GM12878 (cell line): Measurements from ENCODE around the gene TACR1. TPM values are rescaled to one million over a fixed set of nuclear protein-coding genes. Genes with fewer than 3 reads are reported as not detected.

ENCODE experiments used
- ATAC-seq: fragments of 200-7000 bp; cut with Tn5 transposase; 3 replicates; pipeline ENCODE4 v1.9.1; 2020; ENCODE audit warnings: mild to moderate bottlenecking, moderate library complexity
- BruUV-seq: library from RNA; stranded (reverse); fragments of 400-500 nt; replicated peaks from 2 replicates; lab custom pipeline; 2021; lab: Mats Ljungman, UMichigan
- CTCF ChIA-PET: fragments of 300-600 bp; sonication (Branson Sonifier 250); formaldehyde crosslinking; extraction: SDS; loops from one replicate; lab custom pipeline; 2021; ENCODE audit warnings: inconsistent platforms; lab: Yijun Ruan, JAX
- POLR2A ChIA-PET: fragments of 350-600 bp; formaldehyde crosslinking; extraction: SDS; loops from one replicate; lab custom pipeline; 2021; ENCODE audit warnings: inconsistent platforms; lab: Charles Lee
- RAD21 ChIA-PET: fragments of 300-600 bp; sonication (Branson Sonifier 250); formaldehyde crosslinking; loops from one replicate; lab custom pipeline; 2023; ENCODE audit warnings: antibody characterized with exemption; ENCODE audit not compliant: unreplicated experiment; lab: Charles Lee
- SMC1A ChIA-PET: fragments of 300-600 bp; sonication (Branson Sonifier 250); formaldehyde crosslinking; loops from one replicate; lab custom pipeline; 2023; ENCODE audit not compliant: unreplicated experiment, uncharacterized antibody; lab: Charles Lee
- DNase-seq: peaks from one replicate; pipeline ENCODE4 v3.0.0-alpha.2; 2011; ENCODE audit warnings: low read depth, low spot score
- FAIRE-seq: peaks from 3 replicates; lab custom pipeline; 2011; peaks lifted over from hg19 to GRCh38; lab: Jason Lieb, UNC
- H2AFZ ChIP-seq: 2 replicates; pipeline ENCODE4 v1.6.0; 2011; ENCODE audit warnings: low read depth, low read length, control low read depth; ENCODE audit not compliant: control insufficient read depth
- H3K27ac ChIP-seq: 2 replicates; pipeline ENCODE4 v1.5.1; 2011; ENCODE audit warnings: control low read depth; ENCODE audit not compliant: control insufficient read depth, insufficient read depth
- H3K27me3 ChIP-seq, 2 experiments: replicated peaks in 1 of 2; 2 replicates each; pipeline versions ENCODE4 v1.6.0 to v1.6.1; 2011; ENCODE audit warnings: low read length in 1 of 2; ENCODE audit not compliant: control insufficient read depth in 2 of 2, insufficient read depth in 2 of 2
- H3K36me3 ChIP-seq, 2 experiments: 2 replicates each; pipeline ENCODE4 v1.5.1; 2011; ENCODE audit warnings: low read length in 1 of 2; ENCODE audit not compliant: control insufficient read depth in 2 of 2, insufficient read depth in 2 of 2
- H3K4me1 ChIP-seq: 2 replicates; pipeline ENCODE4 v1.6.1; 2011; ENCODE audit warnings: mild to moderate bottlenecking, low read length, moderate library complexity, mixed read lengths; ENCODE audit not compliant: control insufficient read depth, insufficient read depth
- H3K4me2 ChIP-seq: 2 replicates; pipeline ENCODE4 v1.6.0; 2011; ENCODE audit warnings: control low read depth; ENCODE audit not compliant: control insufficient read depth, insufficient read depth
- H3K4me3 ChIP-seq: fragments of 200-600 bp; sonication (generic); 2 replicates; pipeline ENCODE4 v1.5.1; 2016
- H3K79me2 ChIP-seq: 2 replicates; pipeline ENCODE4 v1.6.0; 2011; ENCODE audit warnings: low read length; ENCODE audit not compliant: control insufficient read depth, insufficient read depth
- H3K9ac ChIP-seq: 2 replicates; pipeline ENCODE4 v1.8.0; 2011; ENCODE audit warnings: low read length, control low read depth, mixed read lengths; ENCODE audit not compliant: control insufficient read depth, insufficient read depth
- H3K9me3 ChIP-seq: replicated peaks from 3 replicates; pipeline ENCODE4 v1.5.1; 2011; ENCODE audit warnings: mild to moderate bottlenecking, low read length; ENCODE audit not compliant: control insufficient read depth, insufficient read depth
- H4K20me1 ChIP-seq: 2 replicates; pipeline ENCODE4 v1.6.0; 2011; ENCODE audit not compliant: control insufficient read depth, insufficient read depth
- DPF2 ChIP-seq: fragments of 450-650 bp; IDR thresholded peaks from 2 replicates; pipeline ENCODE4 v1.6.1; 2017; ENCODE audit warnings: mild to moderate bottlenecking
- FOXM1 ChIP-seq: IDR thresholded peaks from 2 replicates; pipeline ENCODE4 v1.6.1; 2012; ENCODE audit warnings: low read depth, mild to moderate bottlenecking, inconsistent platforms, low read length, moderate library complexity
- RAD51 ChIP-seq: fragments of 450-650 bp; IDR thresholded peaks from 2 replicates; pipeline ENCODE4 v1.6.1; 2016; ENCODE audit warnings: moderate library complexity, mild to moderate bottlenecking, inconsistent platforms
- SIN3A ChIP-seq: IDR thresholded peaks from 2 replicates; pipeline ENCODE4 v1.6.1; 2012; ENCODE audit warnings: low read depth, low read length, improper control_type of control experiment
- SIX5 ChIP-seq: IDR thresholded peaks from 2 replicates; pipeline ENCODE4 v1.6.1; 2011; ENCODE audit warnings: mild to moderate bottlenecking, low read depth, low read length, moderate library complexity; ENCODE audit not compliant: severe bottlenecking
- SRF ChIP-seq, 2 experiments: IDR thresholded peaks; 2 replicates each; pipeline ENCODE4 v1.6.1; 2011; ENCODE audit warnings: low read depth in 2 of 2, low read length in 2 of 2, mild to moderate bottlenecking in 1 of 2, moderate library complexity in 1 of 2
- WGBS: methylation state at CpG from one replicate; pipeline ENCODE4 v1.1.6; 2016; ENCODE audit warnings: low lambda C conversion rate; ENCODE audit not compliant: insufficient replicate concordance, insufficient coverage; ENCODE audit errors: missing lambda C conversion rate; 5-methylcytosine and 5-hydroxymethylcytosine counted together
- in situ Hi-C: fragments of 300-500 bp; cut with MboI; formaldehyde crosslinking; loops from 9 replicates; pipeline ENCODE4 v1.14.3; 2018; ENCODE audit warnings: mixed read lengths
- intact Hi-C: fragments of 100-400 bp; cut with micrococcal nuclease; formaldehyde crosslinking; loops from one replicate; pipeline ENCODE4 v1.14.2; 2022; ENCODE audit not compliant: unreplicated experiment
- polyA plus RNA-seq, 11 experiments: library from polyadenylated mRNA; depleted of rRNA in 4 of 11; unstranded in 6 of 11; stranded (reverse) in 5 of 11; fragments of >200 nt; fragmentation: Nextera tagmentation in 4 of 11; fragmentation: Illumina TruSeq in 1 of 11; extraction: Ambion mirVana in 4 of 11; extraction: Trizol in 1 of 11; gene quantifications; 1 replicate in 1 of 11; 2 replicates in 10 of 11; pipeline versions ENCODE4 v1.2.1 to v1.2.3, GENCODE V29; 2011 to 2016; ENCODE audit warnings: inconsistent platforms in 2 of 11, missing spikeins in 2 of 11, low read depth in 1 of 11
- total RNA-seq, 4 experiments: library from RNA; depleted of rRNA in 3 of 4; stranded (reverse); fragments of >200 nt in 3 of 4; fragmentation: Illumina TruSeq in 1 of 4; extraction: Trizol in 1 of 4; gene quantifications; 2 replicates each; pipeline versions ENCODE4 v1.2.1 to v1.2.3, GENCODE V29; 2013 to 2021
- TF ChIP-seq, protein P1 (sequence below), 3 experiments: IDR thresholded peaks in 2 of 3; conservative IDR thresholded peaks in 1 of 3; 2 replicates each; pipeline ENCODE4 v1.5.1; 2011; ENCODE audit warnings: low read depth in 3 of 3, low read length in 3 of 3, mild to moderate bottlenecking in 3 of 3, control low read depth in 2 of 3, moderate library complexity in 2 of 3, inconsistent platforms in 1 of 3, mixed read lengths in 1 of 3; ENCODE audit not compliant: control insufficient read depth in 2 of 3, insufficient read depth in 1 of 3; ENCODE audit errors: extremely low read depth in 1 of 3
- TF ChIP-seq, protein P2 (sequence below): IDR thresholded peaks from 2 replicates; pipeline ENCODE4 v1.6.1; 2011; ENCODE audit warnings: mild to moderate bottlenecking, low read depth, low read length, moderate library complexity; ENCODE audit not compliant: insufficient replicate concordance
- TF ChIP-seq, protein P3 (sequence below): fragments of 450-650 bp; IDR thresholded peaks from 2 replicates; pipeline ENCODE4 v1.6.1; 2017; ENCODE audit warnings: antibody characterized with exemption, mild to moderate bottlenecking, moderate library complexity
- TF ChIP-seq, protein P4 (sequence below): fragments of 150-350 bp; IDR thresholded peaks from 2 replicates; pipeline ENCODE4 v1.6.1; 2014; ENCODE audit warnings: mild to moderate bottlenecking, low read depth, low read length
- TF ChIP-seq, protein P5 (sequence below): IDR thresholded peaks from 2 replicates; pipeline ENCODE4 v1.6.1; 2012; ENCODE audit warnings: low read length, inconsistent platforms

Gene TACR1
- total and polyA plus RNA-seq, 10 of the 15 experiments (the other 5 are each of a cell fraction or from before 2014, with no cell fraction given) = 0.04 to 1.4 (median 0.15) TPM

DNA sequence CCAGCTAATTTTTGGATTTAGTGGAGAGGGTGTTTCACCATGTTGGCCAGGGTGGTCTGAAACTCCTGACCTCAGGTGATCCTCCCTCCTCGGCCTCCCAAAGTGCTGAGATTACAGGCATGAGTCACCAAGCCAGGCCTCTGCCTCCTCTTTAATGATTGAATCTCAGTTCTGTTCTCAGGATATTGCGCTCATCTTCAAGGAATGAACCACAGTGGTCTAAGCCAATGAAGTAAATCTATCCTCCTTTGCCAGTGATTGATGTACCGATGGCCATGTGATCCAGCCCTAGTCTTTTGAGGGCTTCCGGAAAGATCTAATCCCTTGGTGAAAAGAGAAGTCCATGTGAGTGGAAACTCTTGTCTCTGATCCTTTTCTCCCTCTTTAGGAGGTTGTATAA, 192.3 kb downstream of the TACR1 start:
- no peak overlapping the region for H2AFZ ChIP-seq
- H3K27me3 ChIP-seq = no peaks in the 10 kb centered on the region
- WGBS = 97% methylated on average over 4 of the region's 4 CpGs
- ChIA-PET SMC1A (no interaction called here), CTCF (interaction anchor here (0.6 kb wide), 1 partner anchor 84 kb away, joined by 4 read pairs; no protein-coding TSS in a partner anchor), POLR2A (no interaction called here), RAD21 (no interaction called here)
- in situ Hi-C loops = no loop called here
- no peaks in the 10 kb centered on the region for H4K20me1 ChIP-seq
- H3K9ac ChIP-seq = no peak overlapping the region
- H3K4me2 ChIP-seq = no peak overlapping the region
- DNase-seq (no peak), FAIRE-seq (no peak), ATAC-seq (no peak)
- no peaks in the 10 kb centered on the region for H3K4me1 ChIP-seq
- H3K27ac ChIP-seq = no peak overlapping the region
- no peak overlapping the region for H3K4me3 ChIP-seq
- TF ChIP-seq, protein P1, sequence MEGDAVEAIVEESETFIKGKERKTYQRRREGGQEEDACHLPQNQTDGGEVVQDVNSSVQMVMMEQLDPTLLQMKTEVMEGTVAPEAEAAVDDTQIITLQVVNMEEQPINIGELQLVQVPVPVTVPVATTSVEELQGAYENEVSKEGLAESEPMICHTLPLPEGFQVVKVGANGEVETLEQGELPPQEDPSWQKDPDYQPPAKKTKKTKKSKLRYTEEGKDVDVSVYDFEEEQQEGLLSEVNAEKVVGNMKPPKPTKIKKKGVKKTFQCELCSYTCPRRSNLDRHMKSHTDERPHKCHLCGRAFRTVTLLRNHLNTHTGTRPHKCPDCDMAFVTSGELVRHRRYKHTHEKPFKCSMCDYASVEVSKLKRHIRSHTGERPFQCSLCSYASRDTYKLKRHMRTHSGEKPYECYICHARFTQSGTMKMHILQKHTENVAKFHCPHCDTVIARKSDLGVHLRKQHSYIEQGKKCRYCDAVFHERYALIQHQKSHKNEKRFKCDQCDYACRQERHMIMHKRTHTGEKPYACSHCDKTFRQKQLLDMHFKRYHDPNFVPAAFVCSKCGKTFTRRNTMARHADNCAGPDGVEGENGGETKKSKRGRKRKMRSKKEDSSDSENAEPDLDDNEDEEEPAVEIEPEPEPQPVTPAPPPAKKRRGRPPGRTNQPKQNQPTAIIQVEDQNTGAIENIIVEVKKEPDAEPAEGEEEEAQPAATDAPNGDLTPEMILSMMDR (IDR thresholded peaks at IDR 0.05 in 2 of 3, conservative IDR thresholded peaks at IDR 0.05 in 1 of 3; ENCODE audit: control insufficient read depth in 2 of 3, extremely low read depth in 1 of 3, insufficient read depth in 1 of 3, low read depth in 3 of 3, low read length in 3 of 3) = no peak
- no peak for TF ChIP-seq SIN3A
- TF ChIP-seq DPF2 = no peak
- TF ChIP-seq FOXM1 = no peak
- TF ChIP-seq RAD51 = no peak
- TF ChIP-seq SIX5 = no peak
- TF ChIP-seq SRF (IDR thresholded peaks at IDR 0.05; ENCODE audit: low read depth in 2 of 2, low read length in 2 of 2) = no peak
- TF ChIP-seq, protein P2, sequence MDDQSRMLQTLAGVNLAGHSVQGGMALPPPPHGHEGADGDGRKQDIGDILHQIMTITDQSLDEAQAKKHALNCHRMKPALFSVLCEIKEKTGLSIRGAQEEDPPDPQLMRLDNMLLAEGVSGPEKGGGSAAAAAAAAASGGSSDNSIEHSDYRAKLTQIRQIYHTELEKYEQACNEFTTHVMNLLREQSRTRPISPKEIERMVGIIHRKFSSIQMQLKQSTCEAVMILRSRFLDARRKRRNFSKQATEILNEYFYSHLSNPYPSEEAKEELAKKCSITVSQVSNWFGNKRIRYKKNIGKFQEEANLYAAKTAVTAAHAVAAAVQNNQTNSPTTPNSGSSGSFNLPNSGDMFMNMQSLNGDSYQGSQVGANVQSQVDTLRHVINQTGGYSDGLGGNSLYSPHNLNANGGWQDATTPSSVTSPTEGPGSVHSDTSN = no peak
- TF ChIP-seq, protein P3, sequence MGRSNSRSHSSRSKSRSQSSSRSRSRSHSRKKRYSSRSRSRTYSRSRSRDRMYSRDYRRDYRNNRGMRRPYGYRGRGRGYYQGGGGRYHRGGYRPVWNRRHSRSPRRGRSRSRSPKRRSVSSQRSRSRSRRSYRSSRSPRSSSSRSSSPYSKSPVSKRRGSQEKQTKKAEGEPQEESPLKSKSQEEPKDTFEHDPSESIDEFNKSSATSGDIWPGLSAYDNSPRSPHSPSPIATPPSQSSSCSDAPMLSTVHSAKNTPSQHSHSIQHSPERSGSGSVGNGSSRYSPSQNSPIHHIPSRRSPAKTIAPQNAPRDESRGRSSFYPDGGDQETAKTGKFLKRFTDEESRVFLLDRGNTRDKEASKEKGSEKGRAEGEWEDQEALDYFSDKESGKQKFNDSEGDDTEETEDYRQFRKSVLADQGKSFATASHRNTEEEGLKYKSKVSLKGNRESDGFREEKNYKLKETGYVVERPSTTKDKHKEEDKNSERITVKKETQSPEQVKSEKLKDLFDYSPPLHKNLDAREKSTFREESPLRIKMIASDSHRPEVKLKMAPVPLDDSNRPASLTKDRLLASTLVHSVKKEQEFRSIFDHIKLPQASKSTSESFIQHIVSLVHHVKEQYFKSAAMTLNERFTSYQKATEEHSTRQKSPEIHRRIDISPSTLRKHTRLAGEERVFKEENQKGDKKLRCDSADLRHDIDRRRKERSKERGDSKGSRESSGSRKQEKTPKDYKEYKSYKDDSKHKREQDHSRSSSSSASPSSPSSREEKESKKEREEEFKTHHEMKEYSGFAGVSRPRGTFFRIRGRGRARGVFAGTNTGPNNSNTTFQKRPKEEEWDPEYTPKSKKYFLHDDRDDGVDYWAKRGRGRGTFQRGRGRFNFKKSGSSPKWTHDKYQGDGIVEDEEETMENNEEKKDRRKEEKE = no peak
- TF ChIP-seq, protein P4, sequence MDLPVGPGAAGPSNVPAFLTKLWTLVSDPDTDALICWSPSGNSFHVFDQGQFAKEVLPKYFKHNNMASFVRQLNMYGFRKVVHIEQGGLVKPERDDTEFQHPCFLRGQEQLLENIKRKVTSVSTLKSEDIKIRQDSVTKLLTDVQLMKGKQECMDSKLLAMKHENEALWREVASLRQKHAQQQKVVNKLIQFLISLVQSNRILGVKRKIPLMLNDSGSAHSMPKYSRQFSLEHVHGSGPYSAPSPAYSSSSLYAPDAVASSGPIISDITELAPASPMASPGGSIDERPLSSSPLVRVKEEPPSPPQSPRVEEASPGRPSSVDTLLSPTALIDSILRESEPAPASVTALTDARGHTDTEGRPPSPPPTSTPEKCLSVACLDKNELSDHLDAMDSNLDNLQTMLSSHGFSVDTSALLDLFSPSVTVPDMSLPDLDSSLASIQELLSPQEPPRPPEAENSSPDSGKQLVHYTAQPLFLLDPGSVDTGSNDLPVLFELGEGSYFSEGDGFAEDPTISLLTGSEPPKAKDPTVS = no peak
- TF ChIP-seq, protein P5, sequence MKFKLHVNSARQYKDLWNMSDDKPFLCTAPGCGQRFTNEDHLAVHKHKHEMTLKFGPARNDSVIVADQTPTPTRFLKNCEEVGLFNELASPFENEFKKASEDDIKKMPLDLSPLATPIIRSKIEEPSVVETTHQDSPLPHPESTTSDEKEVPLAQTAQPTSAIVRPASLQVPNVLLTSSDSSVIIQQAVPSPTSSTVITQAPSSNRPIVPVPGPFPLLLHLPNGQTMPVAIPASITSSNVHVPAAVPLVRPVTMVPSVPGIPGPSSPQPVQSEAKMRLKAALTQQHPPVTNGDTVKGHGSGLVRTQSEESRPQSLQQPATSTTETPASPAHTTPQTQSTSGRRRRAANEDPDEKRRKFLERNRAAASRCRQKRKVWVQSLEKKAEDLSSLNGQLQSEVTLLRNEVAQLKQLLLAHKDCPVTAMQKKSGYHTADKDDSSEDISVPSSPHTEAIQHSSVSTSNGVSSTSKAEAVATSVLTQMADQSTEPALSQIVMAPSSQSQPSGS = no peak
- intact Hi-C loops = no loop called here
- H3K9me3 ChIP-seq = no peaks in the 10 kb centered on the region
- no TSS peak for BruUV-seq
- no peaks in the 10 kb centered on the region for H3K79me2 ChIP-seq
- H3K36me3 ChIP-seq = no peaks in the 10 kb centered on the region
